Measurements from ENCODE around the gene RAET1G.
"Not testable (repeated sequence)": the region's sequence is repeated elsewhere in the genome, so short reads cannot be mapped to it uniquely, and the experiment has no call there.

DNA sequence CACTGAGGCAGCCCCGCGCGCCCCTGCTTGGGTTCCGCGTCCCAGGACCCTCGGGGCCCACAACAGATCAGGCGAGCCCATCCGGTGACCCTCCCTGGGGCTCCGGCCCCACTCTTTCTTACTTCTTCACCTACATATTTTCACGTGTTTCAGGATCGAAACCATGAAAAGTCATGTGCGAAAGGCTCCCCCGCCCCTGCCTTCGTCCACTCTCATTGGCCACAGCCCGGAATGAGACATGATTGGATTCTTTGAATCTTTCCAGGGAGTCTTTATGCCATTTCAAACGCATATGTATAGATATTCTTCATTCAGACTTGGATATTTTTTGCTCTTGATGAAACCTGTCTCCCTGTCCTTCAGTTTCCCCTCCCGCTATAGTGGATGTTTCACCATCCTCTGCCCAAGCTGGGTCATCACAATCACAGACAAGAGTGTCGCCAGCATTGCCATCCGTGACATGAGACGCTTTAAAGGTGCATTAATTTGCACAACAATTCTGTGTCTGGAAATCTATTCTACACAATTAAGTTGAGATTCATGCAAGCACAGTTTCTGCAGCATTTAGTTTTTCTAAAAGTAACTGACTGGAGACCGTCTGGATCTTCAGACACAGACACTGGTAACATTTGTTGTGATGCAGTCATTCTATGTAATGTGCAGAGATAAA, 32.2 kb upstream of the RAET1G start:
- TF ChIP-seq EZH2phosphoT487 (IDR thresholded peaks at IDR 0.05; ENCODE audit: borderline replicate concordance, low read length) = not testable (repeated sequence)
- TF ChIP-seq, protein P1, sequence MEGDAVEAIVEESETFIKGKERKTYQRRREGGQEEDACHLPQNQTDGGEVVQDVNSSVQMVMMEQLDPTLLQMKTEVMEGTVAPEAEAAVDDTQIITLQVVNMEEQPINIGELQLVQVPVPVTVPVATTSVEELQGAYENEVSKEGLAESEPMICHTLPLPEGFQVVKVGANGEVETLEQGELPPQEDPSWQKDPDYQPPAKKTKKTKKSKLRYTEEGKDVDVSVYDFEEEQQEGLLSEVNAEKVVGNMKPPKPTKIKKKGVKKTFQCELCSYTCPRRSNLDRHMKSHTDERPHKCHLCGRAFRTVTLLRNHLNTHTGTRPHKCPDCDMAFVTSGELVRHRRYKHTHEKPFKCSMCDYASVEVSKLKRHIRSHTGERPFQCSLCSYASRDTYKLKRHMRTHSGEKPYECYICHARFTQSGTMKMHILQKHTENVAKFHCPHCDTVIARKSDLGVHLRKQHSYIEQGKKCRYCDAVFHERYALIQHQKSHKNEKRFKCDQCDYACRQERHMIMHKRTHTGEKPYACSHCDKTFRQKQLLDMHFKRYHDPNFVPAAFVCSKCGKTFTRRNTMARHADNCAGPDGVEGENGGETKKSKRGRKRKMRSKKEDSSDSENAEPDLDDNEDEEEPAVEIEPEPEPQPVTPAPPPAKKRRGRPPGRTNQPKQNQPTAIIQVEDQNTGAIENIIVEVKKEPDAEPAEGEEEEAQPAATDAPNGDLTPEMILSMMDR (conservative IDR thresholded peaks at IDR 0.05; ENCODE audit: low read depth, low read length) = not testable (repeated sequence)

Measured in PC-3 (cell line).